Measurements from ENCODE around the gene CISD2. TPM values are rescaled to one million over a fixed set of nuclear protein-coding genes. Genes with fewer than 3 reads are reported as not detected.

CISD2 gene
- polyA plus RNA-seq, 2 of the 4 experiments (the other 2 are of a cell fraction), result 49.9 to 84.1 TPM

GRCh38 chr4:102823897-102824296 lies 44.9 kb upstream of the CISD2 start:
- ChIA-PET CTCF (interaction anchor here (2.3 kb wide), 1 partner anchor 203 kb away, joined by 5 read pairs; no protein-coding TSS in a partner anchor), POLR2A (no interaction called here)
- Histone ChIP-seq H3K4me2 (peak overlapping the region; percentile 91), H3K4me3 (peak overlapping the region; percentile 95), H3K27ac (no peak overlapping the region), H3K9me3 (no peaks in the 10 kb centered on the region), H3K4me1 (peaks cover 57% of the 10 kb centered on the region)
- DNase-seq (ENCODE audit: low read depth in 1 of 2, low spot score in 1 of 2) (no peak), ATAC-seq (no peak), FAIRE-seq (no peak)
- WGBS (ENCODE audit: missing lambda C conversion rate), result 50% methylated on average over 4 of the region's 4 CpGs
- TF ChIP-seq ZC3H11A (IDR thresholded peaks at IDR 0.05) (no peak), HOXB13 (CRISPR knock-in tag; IDR thresholded peaks at IDR 0.05; ENCODE audit: low read depth) (no peak), CHD4 (IDR thresholded peaks at IDR 0.05; ENCODE audit: borderline replicate concordance) (no peak), GATA3 (IDR thresholded peaks at IDR 0.05; ENCODE audit: borderline replicate concordance) (no peak), CBX8 (IDR thresholded peaks at IDR 0.05) (no peak), KDM5A (IDR thresholded peaks at IDR 0.05) (no peak), FOXS1 (CRISPR knock-in tag; IDR thresholded peaks at IDR 0.05) (no peak), RCOR1 (IDR thresholded peaks at IDR 0.05; ENCODE audit: low read depth, low read length) (no peak), MAFK (IDR thresholded peaks at IDR 0.05; ENCODE audit: partially characterized antibody) (no peak), BHLHE40 (IDR thresholded peaks at IDR 0.05; ENCODE audit: low read depth, low read length) (no peak)

- Histone ChIP-seq H3K4me2 (peak overlapping the region; percentile 91), H3K27ac (peak overlapping the region in 1 of 2 experiments; percentile 19; a peak in 1 of 6 replicates), H3K9me3 (no peaks in the 10 kb centered on the region), H3K4me3 (peak overlapping the region; percentile 95), H3K4me1 (peaks cover 57% of the 10 kb centered on the region)
- ChIA-PET POLR2A (no interaction called here), CTCF (interaction anchor here (2.3 kb wide), 1 partner anchor 204 kb away, joined by 5 read pairs; no protein-coding TSS in a partner anchor)
- no peak for TF ChIP-seq NPAS2 (CRISPR knock-in tag; IDR thresholded peaks at IDR 0.05; ENCODE audit: borderline replicate concordance)
- TF ChIP-seq SMC3 (IDR thresholded peaks at IDR 0.05), result no peak
- no peak for TF ChIP-seq KDM5A (IDR thresholded peaks at IDR 0.05)
- no peak for TF ChIP-seq ZC3H11A (IDR thresholded peaks at IDR 0.05)
- TF ChIP-seq RFX5 (IDR thresholded peaks at IDR 0.05), result no peak
- TF ChIP-seq PBX3 (IDR thresholded peaks at IDR 0.05), result no peak
- no peak for TF ChIP-seq EHF (CRISPR knock-in tag; IDR thresholded peaks at IDR 0.05)
- TF ChIP-seq POLR2A (IDR thresholded peaks at IDR 0.05; ENCODE audit: low read length), result no peak
- no peak for TF ChIP-seq FOXS1 (CRISPR knock-in tag; IDR thresholded peaks at IDR 0.05)
- TF ChIP-seq REST (IDR thresholded peaks at IDR 0.05), result no peak
- FAIRE-seq (no peak), ATAC-seq (no peak), DNase-seq (ENCODE audit: low read depth in 1 of 2, low spot score in 1 of 2) (no peak)
- WGBS (ENCODE audit: missing lambda C conversion rate), result 7% methylated on average over 2 of the region's 2 CpGs
Observed at GRCh38 chr4:102824398-102824797, 44.4 kb upstream of the CISD2 start.

- 1% methylated on average over 23 of the region's 23 CpGs for WGBS (ENCODE audit: missing lambda C conversion rate)
- ATAC-seq (no peak), DNase-seq (ENCODE audit: low read depth in 1 of 2, low spot score in 1 of 2) (peak in 1 of 2 experiments; percentile 63), FAIRE-seq (no peak)
- Histone ChIP-seq H3K27ac (peak overlapping the region; percentile 100), H3K4me3 (peak overlapping the region; percentile 95), H3K4me1 (peaks cover 48% of the 10 kb centered on the region), H3K4me2 (peak overlapping the region; percentile 91), H3K9me3 (no peaks in the 10 kb centered on the region)
- CTCF ChIA-PET, result interaction anchor here (0.9 to 2.3 kb wide), 5 partner anchors 9 to 395 kb away, joined by 3 to 5 read pairs (median 5); no protein-coding TSS in a partner anchor
- POLR2A ChIA-PET, result interaction anchor here (0.6 to 1.9 kb wide), 6 partner anchors 9 to 205 kb away, joined by 3 to 14 read pairs (median 4); partner anchors contain the start of genes CISD2 and MANBA
- TF ChIP-seq CEBPB (IDR thresholded peaks at IDR 0.05) (peak; percentile 87 to 95; a peak in 3 of 4 replicates), CBX2 (IDR thresholded peaks at IDR 0.05; ENCODE audit: borderline replicate concordance, low read depth) (no peak), CTCF (IDR thresholded peaks at IDR 0.05) (no peak), SMC3 (IDR thresholded peaks at IDR 0.05) (no peak), NR3C1 (IDR thresholded peaks at IDR 0.05) (no peak), SREBF2 (IDR thresholded peaks at IDR 0.05) (no peak), RCOR1 (IDR thresholded peaks at IDR 0.05; ENCODE audit: low read depth, low read length) (no peak), KDM5A (IDR thresholded peaks at IDR 0.05) (0 out of 2 replicates have a peak, but pooled peaks have one; percentile 20), ZNF302 (CRISPR knock-in tag; IDR thresholded peaks at IDR 0.05) (no peak), EHF (CRISPR knock-in tag; IDR thresholded peaks at IDR 0.05) (no peak), GATA3 (IDR thresholded peaks at IDR 0.05; ENCODE audit: borderline replicate concordance) (no peak)
Observed at GRCh38 chr4:102825261-102826091, 43.3 kb upstream of the CISD2 start.

Data from A549 (cell line).